IPS-20b (cell line): ENCODE data around the gene STOML2.
A peak's percentile ranks its signal among the peaks of the same experiment; 100 is the strongest.

ENCODE experiments used
- H3K27ac ChIP-seq: one replicate; pipeline ENCODE4 v1.5.1; 2013; ENCODE audit warnings: low read length
- H3K27me3 ChIP-seq: 2 replicates; pipeline ENCODE4 v1.6.1; 2013; ENCODE audit warnings: mild to moderate bottlenecking, low read length, inconsistent platforms; ENCODE audit not compliant: insufficient read depth
- H3K36me3 ChIP-seq: 2 replicates; pipeline ENCODE4 v1.6.1; 2013; ENCODE audit warnings: low read depth, mild to moderate bottlenecking, inconsistent platforms, low read length, moderate library complexity; ENCODE audit not compliant: insufficient read depth
- H3K4me1 ChIP-seq: 2 replicates; pipeline ENCODE4 v1.6.1; 2013; ENCODE audit warnings: mild to moderate bottlenecking, control low read depth, inconsistent platforms, low read length, moderate library complexity; ENCODE audit not compliant: insufficient read depth
- H3K4me3 ChIP-seq: 2 replicates; pipeline ENCODE4 v1.5.1; 2013; ENCODE audit warnings: mild to moderate bottlenecking, low read length, inconsistent platforms
- H3K9ac ChIP-seq: 2 replicates; pipeline ENCODE4 v1.6.1; 2013; ENCODE audit warnings: low read depth, mild to moderate bottlenecking, inconsistent platforms, low read length, moderate library complexity
- H3K9me3 ChIP-seq: 2 replicates; pipeline ENCODE4 v1.6.1; 2013; ENCODE audit warnings: mild to moderate bottlenecking, low read depth, low read length, inconsistent platforms; ENCODE audit not compliant: insufficient read depth

STOML2 gene

GRCh38 chr9:35105571-35106342, 2.8 kb upstream of the STOML2 start:
- peaks cover 24% of the 10 kb centered on the region for H3K36me3 ChIP-seq
- H3K27ac ChIP-seq = no peak overlapping the region
- no peak overlapping the region for H3K4me3 ChIP-seq
- H3K27me3 ChIP-seq = no peaks in the 10 kb centered on the region
- no peaks in the 10 kb centered on the region for H3K9me3 ChIP-seq
- H3K9ac ChIP-seq = no peak overlapping the region
- H3K4me1 ChIP-seq = peaks cover 10% of the 10 kb centered on the region

GRCh38 chr9:35105126-35105525, 2.2 kb upstream of the STOML2 start:
- Histone ChIP-seq H3K9ac (no peak overlapping the region), H3K9me3 (no peaks in the 10 kb centered on the region), H3K4me3 (no peak overlapping the region), H3K27me3 (no peaks in the 10 kb centered on the region), H3K36me3 (peaks cover 30% of the 10 kb centered on the region), H3K4me1 (peaks cover 9% of the 10 kb centered on the region; the same call in 1 of the 2 replicates), H3K27ac (no peak overlapping the region)

GRCh38 chr9:35104586-35104985, 1.7 kb upstream of the STOML2 start:
- peaks cover 36% of the 10 kb centered on the region for H3K36me3 ChIP-seq
- H3K9ac ChIP-seq = peak overlapping the region; percentile 95; the same call in 1 of the 2 replicates
- no peak overlapping the region for H3K27ac ChIP-seq
- no peaks in the 10 kb centered on the region for H3K27me3 ChIP-seq
- peaks cover 9% of the 10 kb centered on the region; the same call in 1 of the 2 replicates for H3K4me1 ChIP-seq
- no peak overlapping the region for H3K4me3 ChIP-seq
- H3K9me3 ChIP-seq = no peaks in the 10 kb centered on the region

- Histone ChIP-seq H3K9ac (peak overlapping the region; percentile 95; the same call in 1 of the 2 replicates), H3K36me3 (peaks cover 41% of the 10 kb centered on the region), H3K27me3 (no peaks in the 10 kb centered on the region), H3K9me3 (no peaks in the 10 kb centered on the region), H3K4me1 (peaks cover 9% of the 10 kb centered on the region; the same call in 1 of the 2 replicates), H3K27ac (peak overlapping the region; percentile 44), H3K4me3 (peak overlapping the region; percentile 85)
Observed at GRCh38 chr9:35103660-35104191, 795 bp upstream of the STOML2 start.

- no peaks in the 10 kb centered on the region for H3K27me3 ChIP-seq
- peak overlapping the region; percentile 85 for H3K4me3 ChIP-seq
- peak overlapping the region; percentile 95 for H3K9ac ChIP-seq
- H3K27ac ChIP-seq = peak overlapping the region; percentile 80
- peaks cover 9% of the 10 kb centered on the region; the same call in 1 of the 2 replicates for H3K4me1 ChIP-seq
- peaks cover 41% of the 10 kb centered on the region for H3K36me3 ChIP-seq
- H3K9me3 ChIP-seq = no peaks in the 10 kb centered on the region
Observed at GRCh38 chr9:35102465-35102768, 514 bp downstream of the STOML2 start.

GRCh38 chr9:35097573-35097972, 5.4 kb downstream of the STOML2 start:
- no peak overlapping the region for H3K27ac ChIP-seq
- H3K36me3 ChIP-seq = peaks cover 35% of the 10 kb centered on the region
- peaks cover 3% of the 10 kb centered on the region; the same call in 1 of the 2 replicates for H3K4me1 ChIP-seq
- no peak overlapping the region for H3K4me3 ChIP-seq
- H3K27me3 ChIP-seq = no peaks in the 10 kb centered on the region
- no peak overlapping the region for H3K9ac ChIP-seq
- H3K9me3 ChIP-seq = no peaks in the 10 kb centered on the region

GRCh38 chr9:35096035-35096849, 6.7 kb downstream of the STOML2 start, which contains the start of gene PIGO:
PIGO (minus strand) TSS chr9:35096591; CDS start chr9:35095565, 1,026 bp downstream.
- Histone ChIP-seq H3K27me3 (no peaks in the 10 kb centered on the region), H3K27ac (peak within 1 kb of the TSS; percentile 77)

GRCh38 chr9:35091536-35091935, 11.4 kb downstream of the STOML2 start:
- Histone ChIP-seq H3K27ac (no peak overlapping the region), H3K4me3 (no peak overlapping the region), H3K9me3 (no peaks in the 10 kb centered on the region), H3K36me3 (peaks cover 63% of the 10 kb centered on the region), H3K9ac (no peak overlapping the region), H3K27me3 (no peaks in the 10 kb centered on the region), H3K4me1 (no peaks in the 10 kb centered on the region)

More at GRCh38 chr9:35096035-35096849, 6.7 kb downstream of the STOML2 start, which contains the start of gene PIGO:
- H3K9me3 ChIP-seq = no peaks in the 10 kb centered on the region
- H3K36me3 ChIP-seq = peaks cover 41% of the 10 kb centered on the region
- peak within 1 kb of the TSS; percentile 96 for H3K9ac ChIP-seq
- H3K4me3 ChIP-seq = peak within 1 kb of the TSS; percentile 88
- no peaks in the 10 kb centered on the region for H3K4me1 ChIP-seq

GRCh38 chr9:35089434-35089833, 13.5 kb downstream of the STOML2 start:
- Histone ChIP-seq H3K36me3 (peaks cover 66% of the 10 kb centered on the region), H3K9ac (no peak overlapping the region), H3K4me3 (no peak overlapping the region), H3K27me3 (no peaks in the 10 kb centered on the region), H3K4me1 (no peaks in the 10 kb centered on the region), H3K27ac (no peak overlapping the region), H3K9me3 (no peaks in the 10 kb centered on the region)

- Histone ChIP-seq H3K36me3 (peaks cover 35% of the 10 kb centered on the region), H3K4me3 (no peak overlapping the region), H3K4me1 (no peaks in the 10 kb centered on the region), H3K27me3 (no peaks in the 10 kb centered on the region), H3K9ac (no peak overlapping the region), H3K27ac (no peak overlapping the region), H3K9me3 (no peaks in the 10 kb centered on the region)
Observed at GRCh38 chr9:35085078-35085477, 17.9 kb downstream of the STOML2 start.

GRCh38 chr9:35079426-35080341, 23.2 kb downstream of the STOML2 start, which contains the start of gene FANCG:
FANCG (minus strand) TSS chr9:35079942; CDS start chr9:35079524, 418 bp downstream.
- peak within 1 kb of the TSS; percentile 90 for H3K27ac ChIP-seq
- peak within 1 kb of the TSS; percentile 90 for H3K9ac ChIP-seq
- H3K27me3 ChIP-seq = no peaks in the 10 kb centered on the region
- peaks cover 7% of the 10 kb centered on the region; the same call in 1 of the 2 replicates for H3K4me1 ChIP-seq
- H3K36me3 ChIP-seq = peaks cover 29% of the 10 kb centered on the region
- H3K9me3 ChIP-seq = no peaks in the 10 kb centered on the region
- H3K4me3 ChIP-seq = peak within 1 kb of the TSS; percentile 91
